IMR-90 (cell line): ENCODE data around the gene CEBPA. TPM values are rescaled to one million over a fixed set of nuclear protein-coding genes. Genes with fewer than 3 reads are reported as not detected.

Experiments used
- ATAC-seq: fragments of 200-7000 bp; cut with Tn5 transposase; 2 replicates; pipeline ENCODE4 v1.9.1; 2020; ENCODE audit warnings: low read depth, mild to moderate bottlenecking, moderate library complexity
- BruUV-seq: library from RNA; stranded (reverse); fragments of 400-500 nt; replicated peaks from 2 replicates; lab custom pipeline; 2021; lab: Mats Ljungman, UMichigan
- CTCF ChIA-PET: fragments of 300-600 bp; formaldehyde crosslinking; extraction: SDS; loops from one replicate; lab custom pipeline; 2021; ENCODE audit warnings: antibody characterized with exemption; lab: Yijun Ruan, JAX
- POLR2A ChIA-PET: fragments of 300-600 bp; sonication (Branson Sonifier 250); formaldehyde crosslinking; loops from one replicate; lab custom pipeline; 2022; ENCODE audit warnings: antibody characterized with exemption; ENCODE audit not compliant: unreplicated experiment; lab: Charles Lee
- DNase-seq: peaks from one replicate; pipeline ENCODE4 v3.0.0; 2013
- H2AFZ ChIP-seq: replicated peaks from 2 replicates; pipeline ENCODE3; 2013; ENCODE audit warnings: low read length, mild to moderate bottlenecking; ENCODE audit not compliant: poor library complexity
- H2AK5ac ChIP-seq: 2 replicates; pipeline ENCODE4 v1.6.1; 2013; ENCODE audit warnings: low read depth, low read length, inconsistent platforms
- H2AK9ac ChIP-seq: replicated peaks from 2 replicates; pipeline ENCODE3; 2013; ENCODE audit warnings: mild to moderate bottlenecking, low read depth, low read length, moderate library complexity; ENCODE audit not compliant: poor library complexity
- H2BK120ac ChIP-seq: 2 replicates; pipeline ENCODE4 v1.6.1; 2013; ENCODE audit warnings: low read depth, low read length, inconsistent platforms
- H2BK15ac ChIP-seq: 3 replicates; pipeline ENCODE4 v1.6.1; 2013; ENCODE audit warnings: low read depth, low read length, inconsistent platforms
- H2BK20ac ChIP-seq: 2 replicates; pipeline ENCODE4 v1.6.1; 2013; ENCODE audit warnings: low read depth, mild to moderate bottlenecking, inconsistent platforms, low read length, moderate library complexity
- H2BK5ac ChIP-seq: 2 replicates; pipeline ENCODE4 v1.6.1; 2013; ENCODE audit warnings: mild to moderate bottlenecking, low read depth, low read length, inconsistent platforms; ENCODE audit not compliant: poor library complexity, severe bottlenecking
- H3K14ac ChIP-seq: replicated peaks from 2 replicates; pipeline ENCODE4 v1.6.1; 2013; ENCODE audit warnings: low read depth, low read length, inconsistent platforms
- H3K18ac ChIP-seq: 2 replicates; pipeline ENCODE4 v1.6.1; 2013; ENCODE audit warnings: low read depth, low read length, control low read depth
- H3K23ac ChIP-seq: 2 replicates; pipeline ENCODE4 v1.6.1; 2013; ENCODE audit warnings: low read depth, low read length, inconsistent platforms
- H3K27ac ChIP-seq: 2 replicates; pipeline ENCODE4 v1.5.1; 2013; ENCODE audit warnings: mild to moderate bottlenecking, control low read depth, low read length; ENCODE audit not compliant: insufficient read depth
- H3K27me3 ChIP-seq: 2 replicates; pipeline ENCODE4 v1.6.1; 2013; ENCODE audit warnings: low read length; ENCODE audit not compliant: control insufficient read depth, insufficient read depth
- H3K36me3 ChIP-seq: 2 replicates; pipeline ENCODE4 v1.6.1; 2013; ENCODE audit warnings: low read length, mixed read lengths; ENCODE audit not compliant: control insufficient read depth, insufficient read depth
- H3K4ac ChIP-seq: 2 replicates; pipeline ENCODE4 v1.6.1; 2013; ENCODE audit warnings: low read depth, low read length, inconsistent platforms
- H3K4me1 ChIP-seq: 2 replicates; pipeline ENCODE4 v1.6.1; 2013; ENCODE audit warnings: low read length, mixed read lengths; ENCODE audit not compliant: control insufficient read depth, insufficient read depth
- H3K4me2 ChIP-seq: 2 replicates; pipeline ENCODE4 v1.6.1; 2013; ENCODE audit warnings: low read depth, mild to moderate bottlenecking, control low read depth, low read length, moderate library complexity
- H3K4me3 ChIP-seq: 2 replicates; pipeline ENCODE4 v1.5.1; 2013; ENCODE audit warnings: low read depth, mild to moderate bottlenecking, control low read depth, low read length, moderate library complexity; ENCODE audit not compliant: insufficient read depth
- H3K56ac ChIP-seq: 2 replicates; pipeline ENCODE4 v1.6.1; 2013; ENCODE audit warnings: low read length, inconsistent platforms; ENCODE audit not compliant: insufficient read depth; ENCODE audit errors: extremely low read depth
- H3K79me1 ChIP-seq, 2 experiments: 2 replicates each; pipeline ENCODE4 v1.6.1; 2013; ENCODE audit warnings: low read length in 2 of 2, inconsistent platforms in 1 of 2, low read depth in 1 of 2
- H3K9ac ChIP-seq: 2 replicates; pipeline ENCODE4 v1.6.1; 2013; ENCODE audit warnings: low read depth, low read length, control low read depth
- H3K9me1 ChIP-seq: 2 replicates; pipeline ENCODE4 v1.6.1; 2013; ENCODE audit warnings: low read length, inconsistent platforms; ENCODE audit not compliant: insufficient read depth
- H3K9me3 ChIP-seq: 2 replicates; pipeline ENCODE4 v1.6.1; 2013; ENCODE audit warnings: low read length; ENCODE audit not compliant: control insufficient read depth, insufficient read depth
- H4K20me1 ChIP-seq: 2 replicates; pipeline ENCODE4 v1.6.1; 2013; ENCODE audit warnings: low read length, inconsistent platforms; ENCODE audit not compliant: insufficient read depth
- H4K5ac ChIP-seq: 2 replicates; pipeline ENCODE4 v1.6.1; 2013; ENCODE audit warnings: mild to moderate bottlenecking, low read depth, low read length, control low read depth
- H4K8ac ChIP-seq, 2 experiments: 2 replicates each; pipeline ENCODE4 v1.6.1; 2013; ENCODE audit warnings: low read depth in 2 of 2, low read length in 2 of 2, control low read depth in 1 of 2, inconsistent platforms in 1 of 2
- H4K91ac ChIP-seq: 2 replicates; pipeline ENCODE4 v1.6.1; 2013; ENCODE audit warnings: low read depth, low read length, inconsistent platforms; ENCODE audit not compliant: insufficient read depth
- BHLHE40 ChIP-seq: fragments of 150-350 bp; IDR thresholded peaks from 2 replicates; pipeline ENCODE4 v1.6.1; 2016; ENCODE audit warnings: mild to moderate bottlenecking, low read depth, low read length
- CEBPB ChIP-seq: IDR thresholded peaks from 2 replicates; pipeline ENCODE4 v1.6.1; 2012; ENCODE audit warnings: low read depth, low read length, improper control_type of control experiment
- CHD1 ChIP-seq: IDR thresholded peaks from 2 replicates; pipeline ENCODE4 v1.6.1; 2012; ENCODE audit warnings: low read depth, low read length, improper control_type of control experiment
- FOS ChIP-seq: fragments of 150-350 bp; IDR thresholded peaks from 2 replicates; pipeline ENCODE4 v1.6.1; 2016; ENCODE audit warnings: low read depth, low read length
- MAFK ChIP-seq: IDR thresholded peaks from 2 replicates; pipeline ENCODE4 v1.6.1; 2012; ENCODE audit warnings: low read depth, low read length, improper control_type of control experiment
- MAZ ChIP-seq: IDR thresholded peaks from 2 replicates; pipeline ENCODE4 v1.6.1; 2012; ENCODE audit warnings: low read depth, mild to moderate bottlenecking, low read length, improper control_type of control experiment, moderate library complexity, borderline replicate concordance
- MXI1 ChIP-seq: IDR thresholded peaks from 2 replicates; pipeline ENCODE4 v1.6.1; 2012; ENCODE audit warnings: low read depth, mild to moderate bottlenecking, low read length, moderate library complexity, borderline replicate concordance
- NFE2L2 ChIP-seq: fragments of 150-350 bp; IDR thresholded peaks from 2 replicates; pipeline ENCODE4 v1.6.1; 2016; ENCODE audit warnings: low read depth, mild to moderate bottlenecking, low read length
- POLR2A ChIP-seq: IDR thresholded peaks from 2 replicates; pipeline ENCODE4 v1.6.1; 2012; ENCODE audit warnings: mild to moderate bottlenecking, low read depth, low read length
- RAD21 ChIP-seq: IDR thresholded peaks from 2 replicates; pipeline ENCODE4 v1.6.1; 2012; ENCODE audit warnings: low read length, improper control_type of control experiment
- RFX5 ChIP-seq: IDR thresholded peaks from 2 replicates; pipeline ENCODE4 v1.8.0; 2012; ENCODE audit warnings: low read depth, mild to moderate bottlenecking, low read length, moderate library complexity
- SMC3 ChIP-seq: fragments of 150-350 bp; IDR thresholded peaks from 2 replicates; pipeline ENCODE4 v1.6.1; 2016; ENCODE audit warnings: low read depth, mild to moderate bottlenecking, antibody characterized with exemption, low read length, moderate library complexity
- WGBS, 2 experiments: methylation state at CpG; one replicate each; pipeline versions ENCODE4 v1.1.5 to v1.1.7; 2013; ENCODE audit warnings: missing lambda C conversion rate in 2 of 2; ENCODE audit not compliant: insufficient read length in 1 of 2; ENCODE audit errors: extremely low coverage in 2 of 2; 5-methylcytosine and 5-hydroxymethylcytosine counted together
- dilution Hi-C: fragments of 300-500 bp; cut with HindIII; formaldehyde crosslinking; loops from one replicate; pipeline ENCODE4 v1.14.3; 2018; ENCODE audit warnings: low sequenced_read_pairs; ENCODE audit not compliant: unreplicated experiment
- in situ Hi-C: fragments of 300-500 bp; cut with MboI; formaldehyde crosslinking; loops from 3 replicates; pipeline ENCODE4 v1.14.3; 2019; ENCODE audit warnings: low sequenced_read_pairs, inconsistent platforms, mixed read lengths
- intact Hi-C: fragments of 100-400 bp; cut with micrococcal nuclease; formaldehyde crosslinking; loops from 2 replicates; pipeline ENCODE4 v1.10.0; 2022
- polyA plus RNA-seq, 3 experiments: library from polyadenylated mRNA; depleted of rRNA; stranded (reverse); fragments of >200 nt; gene quantifications; 2 replicates each; pipeline ENCODE4 v1.2.3, GENCODE V29; 2012; ENCODE audit warnings: low replicate concordance in 1 of 3
- total RNA-seq: library from RNA; depleted of rRNA; stranded (reverse); fragments of >200 nt; gene quantifications from 2 replicates; pipeline ENCODE4 v1.2.3, GENCODE V29; 2012
- TF ChIP-seq, protein P1 (sequence below): fragments of 150-350 bp; IDR thresholded peaks from 2 replicates; pipeline ENCODE4 v1.6.1; 2017; ENCODE audit warnings: mild to moderate bottlenecking, antibody characterized with exemption, low read length, low read depth
- TF ChIP-seq, protein P2 (sequence below): fragments of 150-350 bp; IDR thresholded peaks from 2 replicates; pipeline ENCODE4 v1.6.1; 2016; ENCODE audit warnings: low read depth, mild to moderate bottlenecking, low read length, moderate library complexity, borderline replicate concordance

CEBPA gene
- total and polyA plus RNA-seq, 2 of the 4 experiments (the other 2 are of a cell fraction), result under 0.01 to 0.09 TPM

DNA sequence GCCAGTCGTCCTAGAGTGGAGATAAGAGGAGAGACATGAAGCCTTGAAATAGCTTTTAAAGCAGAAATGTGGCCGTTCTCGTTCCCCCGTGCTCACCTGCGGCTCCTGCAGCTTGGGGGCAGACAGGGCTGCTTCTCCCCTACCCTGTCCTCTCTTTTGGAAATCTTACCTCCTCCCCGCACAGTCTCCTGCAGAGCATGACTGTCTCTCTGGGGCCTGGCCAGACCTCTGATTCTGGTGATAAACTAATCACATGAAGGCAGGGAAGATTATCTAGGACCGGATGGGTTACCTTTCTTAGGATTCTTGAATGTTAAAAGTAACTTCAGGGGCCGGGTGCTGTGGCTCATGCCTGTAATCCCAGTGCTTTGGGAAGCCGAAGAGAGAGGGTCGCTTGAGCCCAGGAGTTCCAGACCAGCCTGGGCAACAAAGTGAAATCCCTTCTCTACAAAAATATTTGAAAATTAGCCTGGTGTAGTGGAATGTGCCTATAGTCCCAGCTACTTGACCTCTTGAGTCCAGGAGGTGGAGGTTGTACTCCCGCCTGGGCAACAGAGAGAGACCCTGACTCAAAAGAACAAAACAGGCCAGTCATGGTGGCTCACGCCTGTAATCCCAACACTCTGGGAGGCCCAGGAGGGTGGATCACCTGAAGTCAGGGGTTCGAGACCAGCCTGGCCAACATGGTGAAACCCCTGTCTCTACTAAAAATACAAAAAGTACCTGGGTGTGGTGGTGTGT lies 8.1 kb downstream of the CEBPA start:
- no peak overlapping the region for H3K4me2 ChIP-seq
- no peak overlapping the region for H2BK15ac ChIP-seq
- H3K79me1 ChIP-seq, result no peaks in the 10 kb centered on the region
- WGBS, 2 experiments, result 100% methylated on average over 1 of the region's 13 CpGs; no CpG with 5 or more reads in 1 of the 2 experiments
- H3K4me1 ChIP-seq, result peaks cover 3% of the 10 kb centered on the region; the same call in 1 of the 2 replicates
- H3K4me3 ChIP-seq, result no peak overlapping the region
- TF ChIP-seq CEBPB (no peak), NFE2L2 (no peak), RFX5 (no peak), MXI1 (no peak), CHD1 (no peak), RAD21 (no peak), MAZ (no peak), BHLHE40 (no peak), POLR2A (no peak), MAFK (no peak), FOS (no peak), SMC3 (no peak)
- TF ChIP-seq, protein P1, sequence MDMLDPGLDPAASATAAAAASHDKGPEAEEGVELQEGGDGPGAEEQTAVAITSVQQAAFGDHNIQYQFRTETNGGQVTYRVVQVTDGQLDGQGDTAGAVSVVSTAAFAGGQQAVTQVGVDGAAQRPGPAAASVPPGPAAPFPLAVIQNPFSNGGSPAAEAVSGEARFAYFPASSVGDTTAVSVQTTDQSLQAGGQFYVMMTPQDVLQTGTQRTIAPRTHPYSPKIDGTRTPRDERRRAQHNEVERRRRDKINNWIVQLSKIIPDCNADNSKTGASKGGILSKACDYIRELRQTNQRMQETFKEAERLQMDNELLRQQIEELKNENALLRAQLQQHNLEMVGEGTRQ, result no peak
- TF ChIP-seq, protein P2, sequence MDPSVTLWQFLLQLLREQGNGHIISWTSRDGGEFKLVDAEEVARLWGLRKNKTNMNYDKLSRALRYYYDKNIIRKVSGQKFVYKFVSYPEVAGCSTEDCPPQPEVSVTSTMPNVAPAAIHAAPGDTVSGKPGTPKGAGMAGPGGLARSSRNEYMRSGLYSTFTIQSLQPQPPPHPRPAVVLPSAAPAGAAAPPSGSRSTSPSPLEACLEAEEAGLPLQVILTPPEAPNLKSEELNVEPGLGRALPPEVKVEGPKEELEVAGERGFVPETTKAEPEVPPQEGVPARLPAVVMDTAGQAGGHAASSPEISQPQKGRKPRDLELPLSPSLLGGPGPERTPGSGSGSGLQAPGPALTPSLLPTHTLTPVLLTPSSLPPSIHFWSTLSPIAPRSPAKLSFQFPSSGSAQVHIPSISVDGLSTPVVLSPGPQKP, result no peak
- H2AK9ac ChIP-seq, result no peak overlapping the region
- intact Hi-C loops (no loop called here), dilution Hi-C loops (no loop called here), in situ Hi-C loops (no loop called here)
- H3K56ac ChIP-seq, result no peak overlapping the region
- no peak overlapping the region for H2AFZ ChIP-seq
- no peak for ATAC-seq
- no peak overlapping the region for H4K91ac ChIP-seq
- H3K27me3 ChIP-seq, result peaks cover 42% of the 10 kb centered on the region
- no peak overlapping the region for H3K14ac ChIP-seq
- DNase-seq, result no peak
- no peak overlapping the region for H4K8ac ChIP-seq
- no peaks in the 10 kb centered on the region for H4K20me1 ChIP-seq
- H2BK20ac ChIP-seq, result no peak overlapping the region
- no peaks in the 10 kb centered on the region for H3K9me1 ChIP-seq
- no peak overlapping the region for H3K27ac ChIP-seq
- H2BK120ac ChIP-seq, result no peak overlapping the region
- no peak overlapping the region for H2AK5ac ChIP-seq
- no peaks in the 10 kb centered on the region for H3K36me3 ChIP-seq
- no peak overlapping the region for H3K23ac ChIP-seq
- no peak overlapping the region for H3K9ac ChIP-seq
- no peak overlapping the region for H3K18ac ChIP-seq
- no peaks in the 10 kb centered on the region for H3K9me3 ChIP-seq
- no TSS peak for BruUV-seq
- no peak overlapping the region for H4K5ac ChIP-seq
- ChIA-PET POLR2A (no interaction called here), CTCF (no interaction called here)
- no peak overlapping the region for H2BK5ac ChIP-seq
- no peak overlapping the region for H3K4ac ChIP-seq
